ENCODE measurements around the gene SPIN1. TPM values are rescaled to one million over a fixed set of nuclear protein-coding genes. Genes with fewer than 3 reads are reported as not detected.
"Not testable (repeated sequence)": the region's sequence is repeated elsewhere in the genome, so short reads cannot be mapped to it uniquely, and the experiment has no call there.

SPIN1 gene
- total RNA-seq (10 to 100 TPM; 71.3 to 78.4 (median 75.6) TPM), polyA plus RNA-seq (26.3 TPM)
- long read RNA-seq, donor 1, full-length matches to known transcripts: 63 of 119 reads
- long read RNA-seq, donor 1, partial matches to known transcripts: 34 of 119 reads
- long read RNA-seq, donor 1, other reads (novel, unspliced or antisense): 22 of 119 reads
- long read RNA-seq, donor 2, full-length matches to known transcripts: 24 of 42 reads
- long read RNA-seq, donor 2, partial matches to known transcripts: 4 of 42 reads
- long read RNA-seq, donor 2, other reads (novel, unspliced or antisense): 14 of 42 reads
- long read RNA-seq, donor 3, full-length matches to known transcripts: 75 of 152 reads
- long read RNA-seq, donor 3, partial matches to known transcripts: 14 of 152 reads
- long read RNA-seq, donor 3, other reads (novel, unspliced or antisense): 63 of 152 reads
- long read RNA-seq, donor 4, full-length matches to known transcripts: 23 of 46 reads
- long read RNA-seq, donor 4, partial matches to known transcripts: 5 of 46 reads
- long read RNA-seq, donor 4, other reads (novel, unspliced or antisense): 18 of 46 reads

DNA sequence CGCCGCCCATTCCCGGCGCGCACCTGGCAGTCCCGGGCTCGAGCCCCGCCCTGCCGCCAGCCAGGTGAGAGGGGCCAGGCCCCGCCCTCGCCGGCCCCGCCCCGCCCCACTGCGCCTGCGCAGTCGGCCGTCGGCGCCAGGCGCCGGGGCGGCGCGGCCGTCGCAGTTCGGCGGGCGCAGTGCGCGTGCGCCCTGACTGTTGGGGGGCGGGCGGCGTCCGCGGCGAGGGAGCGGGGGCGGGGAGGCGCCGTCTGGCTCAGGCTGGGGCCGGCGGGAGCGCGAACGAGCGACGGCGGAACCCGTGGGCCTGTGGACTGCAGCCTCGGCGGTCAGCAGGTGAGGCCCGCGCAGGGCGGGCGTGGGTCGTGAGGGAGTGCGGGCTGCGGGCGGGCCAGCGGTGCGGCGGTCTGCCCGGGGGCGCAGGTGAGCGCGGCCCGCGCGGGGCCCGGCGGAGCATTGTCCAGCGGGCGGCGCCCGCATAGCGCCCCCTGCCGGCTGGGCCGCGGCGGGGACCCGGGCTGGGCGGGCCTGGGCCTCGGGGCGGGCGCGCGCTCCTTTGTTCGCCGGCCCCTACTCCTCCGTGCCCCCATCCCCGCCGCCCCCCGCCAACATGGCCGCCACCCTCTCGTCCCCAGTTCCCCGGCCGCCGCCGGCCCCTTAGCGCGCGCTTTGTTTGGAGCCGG is at the start of gene SPIN1:
Gene SPIN1 (plus strand): TSS at position 242 of the 683 bp plus-strand sequence. CDS start 38,096 bp downstream, outside the sequence.
- WGBS: under 1% methylated on average over 106 of the region's 106 CpGs
- peaks cover 3% of the 10 kb centered on the region for H3K4me1 ChIP-seq (ENCODE audit: control insufficient read depth, insufficient read depth, low read length)
- intact Hi-C loops (cut with DNase I): loop anchor here in 2 of 4 donors (10.0 kb wide), 1 partner anchor 186 kb away; no protein-coding TSS in a partner anchor
- H3K27me3 ChIP-seq (ENCODE audit: control insufficient read depth, insufficient read depth): no peaks in the 10 kb centered on the region
- no peaks in the 10 kb centered on the region for H3K9me3 ChIP-seq (ENCODE audit: control insufficient read depth, low read length)
- DNase-seq (peak; percentile 87 to 95 (median 93)), ATAC-seq (peak; percentile 82 to 90)
- peak within 1 kb of the TSS; percentile 97 for H3K27ac ChIP-seq (ENCODE audit: low read length)
- peak within 1 kb of the TSS; percentile 99 for H3K4me3 ChIP-seq (ENCODE audit: low read length)

- Histone ChIP-seq H3K4me3 (ENCODE audit: low read length) (no peak overlapping the region), H3K9me3 (ENCODE audit: control insufficient read depth, low read length) (no peaks in the 10 kb centered on the region), H3K27me3 (ENCODE audit: control insufficient read depth, insufficient read depth) (no peaks in the 10 kb centered on the region), H3K4me1 (ENCODE audit: control insufficient read depth, insufficient read depth, low read length) (no peaks in the 10 kb centered on the region), H3K27ac (ENCODE audit: low read length) (no peak overlapping the region)
- intact Hi-C loops (cut with DNase I): no loop called here
- WGBS: 34% methylated on average over 4 of the region's 4 CpGs
- ATAC-seq (no peak), DNase-seq (no peak)
These were observed 48.9 kb upstream of the SPIN1 start for GRCh38 chr9:88339317-88339716.

DNA sequence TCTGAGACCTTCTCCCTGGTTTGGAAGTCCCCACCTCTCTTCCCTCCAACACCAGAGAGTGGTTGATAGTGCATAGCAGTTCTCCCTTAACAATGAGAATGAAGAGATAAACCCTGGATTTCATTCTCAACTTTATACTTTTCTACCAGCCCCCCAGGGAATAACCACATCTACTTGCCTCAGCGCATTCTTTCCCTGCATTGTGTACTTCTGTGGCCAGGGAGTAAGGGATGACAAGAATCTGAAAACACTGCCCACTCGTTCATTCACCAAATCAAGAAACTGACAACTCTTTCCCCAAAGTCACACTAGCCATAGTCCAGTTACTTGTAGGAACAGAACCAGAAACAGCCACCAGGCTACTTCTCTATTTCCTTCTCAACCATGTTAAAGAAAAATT is 46.0 kb upstream of the SPIN1 start:
- H3K27ac ChIP-seq (ENCODE audit: low read length): no peak overlapping the region
- intact Hi-C loops (cut with DNase I): no loop called here
- no peaks in the 10 kb centered on the region for H3K27me3 ChIP-seq (ENCODE audit: control insufficient read depth, insufficient read depth)
- no peak overlapping the region for H3K4me3 ChIP-seq (ENCODE audit: low read length)
- DNase-seq (no peak), ATAC-seq (no peak)
- no peaks in the 10 kb centered on the region for H3K9me3 ChIP-seq (ENCODE audit: control insufficient read depth, low read length)
- 52% methylated on average over 2 of the region's 2 CpGs for WGBS
- no peaks in the 10 kb centered on the region for H3K4me1 ChIP-seq (ENCODE audit: control insufficient read depth, insufficient read depth, low read length)

- no peak overlapping the region for H3K27ac ChIP-seq (ENCODE audit: low read length)
- ATAC-seq (no peak), DNase-seq (no peak)
- no peaks in the 10 kb centered on the region for H3K9me3 ChIP-seq (ENCODE audit: control insufficient read depth, low read length)
- intact Hi-C loops (cut with DNase I): no loop called here
- no peaks in the 10 kb centered on the region for H3K4me1 ChIP-seq (ENCODE audit: control insufficient read depth, insufficient read depth, low read length)
- WGBS: 64% methylated on average over 7 of the region's 7 CpGs
- H3K4me3 ChIP-seq (ENCODE audit: low read length): no peak overlapping the region
- no peaks in the 10 kb centered on the region for H3K27me3 ChIP-seq (ENCODE audit: control insufficient read depth, insufficient read depth)
These were observed 44.2 kb upstream of the SPIN1 start for GRCh38 chr9:88344013-88344412.

- H3K27me3 ChIP-seq (ENCODE audit: control insufficient read depth, insufficient read depth); H3K27ac ChIP-seq (ENCODE audit: low read length); H3K9me3 ChIP-seq (ENCODE audit: control insufficient read depth, low read length); DNase-seq; H3K4me1 ChIP-seq (ENCODE audit: control insufficient read depth, insufficient read depth, low read length); intact Hi-C loops (cut with DNase I); H3K4me3 ChIP-seq (ENCODE audit: low read length); ATAC-seq: not testable (repeated sequence)
- 75% methylated on average over 5 of the region's 5 CpGs for WGBS
These were observed 37.9 kb upstream of the SPIN1 start for GRCh38 chr9:88350354-88350753.

DNA sequence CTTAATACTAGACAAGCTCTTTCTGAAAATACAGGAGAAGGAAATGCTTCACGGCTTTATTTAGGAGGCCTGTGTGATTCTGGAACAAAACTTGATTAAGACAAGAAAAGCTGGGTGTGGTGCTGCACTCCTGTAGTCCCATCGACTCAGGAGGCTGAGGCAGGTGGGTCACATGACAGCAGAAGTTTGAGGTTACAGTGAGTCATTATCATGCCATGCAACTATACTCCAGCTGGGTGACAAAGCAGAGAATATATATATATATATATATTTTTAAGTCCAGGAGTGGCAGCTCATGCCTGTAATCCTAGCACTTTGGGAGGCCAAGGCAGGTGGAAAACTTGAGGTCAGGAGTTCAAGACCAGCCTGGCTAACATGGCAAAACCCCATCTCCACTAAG is 33.1 kb upstream of the SPIN1 start:
- Histone ChIP-seq H3K27ac (ENCODE audit: low read length) (no peak overlapping the region), H3K4me1 (ENCODE audit: control insufficient read depth, insufficient read depth, low read length) (no peaks in the 10 kb centered on the region), H3K27me3 (ENCODE audit: control insufficient read depth, insufficient read depth) (no peaks in the 10 kb centered on the region), H3K9me3 (ENCODE audit: control insufficient read depth, low read length) (peaks cover 2% of the 10 kb centered on the region), H3K4me3 (ENCODE audit: low read length) (no peak overlapping the region)
- WGBS: 83% methylated on average over 2 of the region's 2 CpGs
- DNase-seq: no peak
- intact Hi-C loops (cut with DNase I): no loop called here
- no peak for ATAC-seq

GRCh38 chr9:88357250-88357649 is 31.0 kb upstream of the SPIN1 start:
- H3K4me1 ChIP-seq (ENCODE audit: control insufficient read depth, insufficient read depth, low read length); intact Hi-C loops (cut with DNase I); H3K9me3 ChIP-seq (ENCODE audit: control insufficient read depth, low read length); H3K4me3 ChIP-seq (ENCODE audit: low read length); ATAC-seq; DNase-seq; H3K27ac ChIP-seq (ENCODE audit: low read length); H3K27me3 ChIP-seq (ENCODE audit: control insufficient read depth, insufficient read depth): not testable (repeated sequence)

GRCh38 chr9:88358723-88359122 is 29.5 kb upstream of the SPIN1 start:
- ATAC-seq: no peak
- Histone ChIP-seq H3K4me1 (ENCODE audit: control insufficient read depth, insufficient read depth, low read length) (no peaks in the 10 kb centered on the region), H3K9me3 (ENCODE audit: control insufficient read depth, low read length) (peaks cover 2% of the 10 kb centered on the region), H3K27ac (ENCODE audit: low read length) (no peak overlapping the region), H3K27me3 (ENCODE audit: control insufficient read depth, insufficient read depth) (no peaks in the 10 kb centered on the region), H3K4me3 (ENCODE audit: low read length) (no peak overlapping the region)
- intact Hi-C loops (cut with DNase I): no loop called here
- WGBS: 86% methylated on average over 4 of the region's 4 CpGs
- no peak for DNase-seq

DNA sequence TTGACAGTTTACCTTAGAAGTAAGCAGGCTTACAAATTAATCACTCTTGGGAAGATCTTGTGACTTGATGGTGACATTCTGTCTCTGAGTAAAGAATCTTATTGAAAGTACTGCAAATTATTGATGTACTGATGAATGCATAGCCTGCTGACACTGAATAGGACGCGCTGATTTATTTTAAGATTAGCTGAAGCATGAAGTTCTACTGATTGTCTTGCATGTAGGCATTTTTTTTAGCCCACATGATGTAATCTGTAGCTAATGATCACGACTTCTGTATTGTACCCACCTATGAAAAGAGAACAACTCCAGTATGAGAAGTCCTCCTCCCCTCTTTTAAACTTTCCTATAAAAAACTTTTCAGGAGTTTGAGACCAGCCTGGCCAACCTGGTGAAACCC is 28.3 kb upstream of the SPIN1 start:
- 91% methylated on average over 3 of the region's 3 CpGs for WGBS
- H3K9me3 ChIP-seq (ENCODE audit: control insufficient read depth, low read length): no peaks in the 10 kb centered on the region
- H3K4me1 ChIP-seq (ENCODE audit: control insufficient read depth, insufficient read depth, low read length): no peaks in the 10 kb centered on the region
- no peaks in the 10 kb centered on the region for H3K27me3 ChIP-seq (ENCODE audit: control insufficient read depth, insufficient read depth)
- DNase-seq (no peak), ATAC-seq (no peak)
- no peak overlapping the region for H3K27ac ChIP-seq (ENCODE audit: low read length)
- intact Hi-C loops (cut with DNase I): no loop called here
- H3K4me3 ChIP-seq (ENCODE audit: low read length): no peak overlapping the region

GRCh38 chr9:88362681-88363080 is 25.6 kb upstream of the SPIN1 start:
- no peak for ATAC-seq
- no peak for DNase-seq
- Histone ChIP-seq H3K4me3 (ENCODE audit: low read length) (no peak overlapping the region), H3K27me3 (ENCODE audit: control insufficient read depth, insufficient read depth) (no peaks in the 10 kb centered on the region), H3K27ac (ENCODE audit: low read length) (no peak overlapping the region), H3K9me3 (ENCODE audit: control insufficient read depth, low read length) (no peaks in the 10 kb centered on the region), H3K4me1 (ENCODE audit: control insufficient read depth, insufficient read depth, low read length) (no peaks in the 10 kb centered on the region)
- 91% methylated on average over 2 of the region's 2 CpGs for whole genome bisulfite sequencing
- intact Hi-C loops (cut with DNase I): no loop called here

- WGBS: 71% methylated on average over 1 of the region's 1 CpG
- ATAC-seq (no peak), DNase-seq (no peak)
- no peak overlapping the region for H3K27ac ChIP-seq (ENCODE audit: low read length)
- no peak overlapping the region for H3K4me3 ChIP-seq (ENCODE audit: low read length)
- intact Hi-C loops (cut with DNase I): no loop called here
- no peaks in the 10 kb centered on the region for H3K9me3 ChIP-seq (ENCODE audit: control insufficient read depth, low read length)
- no peaks in the 10 kb centered on the region for H3K4me1 ChIP-seq (ENCODE audit: control insufficient read depth, insufficient read depth, low read length)
- no peaks in the 10 kb centered on the region for H3K27me3 ChIP-seq (ENCODE audit: control insufficient read depth, insufficient read depth)
These were observed 24.6 kb upstream of the SPIN1 start for GRCh38 chr9:88363661-88364060.
